GM23338 (cell line): Measurements from ENCODE around the gene SLCO4A1. TPM values are rescaled to one million over a fixed set of nuclear protein-coding genes. Genes with fewer than 3 reads are reported as not detected.

ENCODE experiments used
- ATAC-seq: fragments of 200-7000 bp; cut with Tn5 transposase; 3 replicates; pipeline ENCODE4 v1.9.1; 2020
- DNase-seq: peaks from one replicate; pipeline ENCODE4 v3.0.0-alpha.2; 2015; ENCODE audit warnings: low spot score
- H2AFZ ChIP-seq: fragments of 200-600 bp; sonication (generic); 2 replicates; pipeline ENCODE4 v1.8.0; 2016; ENCODE audit warnings: antibody characterized with exemption, mild to moderate bottlenecking, moderate library complexity
- H3F3A ChIP-seq: fragments of 200-600 bp; sonication (generic); replicated peaks from 2 replicates; pipeline ENCODE4 v1.8.0; 2017; ENCODE audit warnings: antibody characterized with exemption, mixed run types, low read depth
- H3K27ac ChIP-seq: fragments of 200-600 bp; sonication (generic); 2 replicates; pipeline ENCODE4 v1.6.1; 2016; ENCODE audit warnings: low read depth
- H3K27me3 ChIP-seq: fragments of 200-600 bp; sonication (generic); 2 replicates; pipeline ENCODE4 v1.8.0; 2016; ENCODE audit warnings: mild to moderate bottlenecking, mixed run types, moderate library complexity; ENCODE audit not compliant: insufficient read depth
- H3K36me3 ChIP-seq: fragments of 200-600 bp; sonication (generic); 2 replicates; pipeline ENCODE4 v1.8.0; 2016; ENCODE audit warnings: mild to moderate bottlenecking; ENCODE audit not compliant: insufficient read depth
- H3K4me1 ChIP-seq: fragments of 200-600 bp; sonication (generic); 2 replicates; pipeline ENCODE4 v1.8.0; 2016; ENCODE audit warnings: mild to moderate bottlenecking, moderate library complexity; ENCODE audit not compliant: insufficient read depth
- H3K4me2 ChIP-seq: fragments of 200-600 bp; sonication (generic); 2 replicates; pipeline ENCODE4 v1.7.1; 2017; ENCODE audit warnings: mixed run types
- H3K4me3 ChIP-seq: fragments of 200-600 bp; sonication (generic); 2 replicates; pipeline ENCODE4 v1.6.1; 2016; ENCODE audit warnings: mixed run types
- H3K79me2 ChIP-seq: fragments of 200-600 bp; sonication (generic); replicated peaks from 2 replicates; pipeline ENCODE4 v1.8.0; 2017; ENCODE audit warnings: mild to moderate bottlenecking; ENCODE audit not compliant: insufficient read depth
- H3K9me2 ChIP-seq: fragments of 200-600 bp; sonication (generic); 2 replicates; pipeline ENCODE4 v1.8.0; 2017; ENCODE audit not compliant: insufficient read depth
- H4K20me1 ChIP-seq: fragments of 200-600 bp; sonication (generic); replicated peaks from 2 replicates; pipeline ENCODE4 v1.8.0; 2017; ENCODE audit warnings: mild to moderate bottlenecking; ENCODE audit not compliant: insufficient read depth
- H3K27ac Mint-ChIP-seq: 2 replicates; pipeline ENCODE4 v1.8.0; 2020; ENCODE audit warnings: inconsistent platforms, mild to moderate bottlenecking, moderate library complexity, mixed read lengths
- H3K27me3 Mint-ChIP-seq: 3 replicates; pipeline ENCODE4 v1.8.0; 2022; ENCODE audit warnings: low read depth, mild to moderate bottlenecking, moderate library complexity, mixed read lengths, inconsistent platforms; ENCODE audit not compliant: insufficient read depth, poor library complexity
- H3K36me3 Mint-ChIP-seq: 3 replicates; pipeline ENCODE4 v1.8.0; 2021; ENCODE audit warnings: low read depth, mild to moderate bottlenecking, inconsistent platforms, moderate library complexity, mixed read lengths
- H3K4me1 Mint-ChIP-seq: 3 replicates; pipeline ENCODE4 v1.8.0; 2020; ENCODE audit warnings: mild to moderate bottlenecking, inconsistent platforms, mixed read lengths
- H3K4me3 Mint-ChIP-seq: 3 replicates; pipeline ENCODE4 v1.8.0; 2021; ENCODE audit warnings: moderate library complexity, mild to moderate bottlenecking, inconsistent platforms, mixed read lengths
- H3K9me3 Mint-ChIP-seq: 3 replicates; pipeline ENCODE4 v1.8.0; 2020; ENCODE audit warnings: moderate library complexity, mild to moderate bottlenecking, inconsistent platforms, mixed read lengths
- CREB1 ChIP-seq: fragments of 250-450 bp; sonication (Bioruptor Pico); IDR thresholded peaks from 2 replicates; pipeline ENCODE4 v1.5.0; 2020; ENCODE audit warnings: low read depth, mild to moderate bottlenecking, moderate library complexity
- CTCF ChIP-seq, 2 experiments: fragments of 200-600 bp in 1 of 2; sonication (generic) in 1 of 2; conservative IDR thresholded peaks; 2 replicates each; pipeline versions ENCODE4 v1.5.1 to v1.6.1; 2016 to 2017; ENCODE audit warnings: antibody characterized with exemption in 2 of 2, low read depth in 2 of 2, mild to moderate bottlenecking in 2 of 2, moderate library complexity in 1 of 2
- EZH2 ChIP-seq: fragments of 200-600 bp; sonication (generic); IDR thresholded peaks from one replicate; pipeline ENCODE4 v1.8.0; 2017; ENCODE audit warnings: antibody characterized with exemption, mild to moderate bottlenecking, low read depth; ENCODE audit not compliant: unreplicated experiment
- EZH2phosphoT487 ChIP-seq: fragments of 200-600 bp; sonication (generic); IDR thresholded peaks from one replicate; pipeline ENCODE4 v1.8.1; 2018; ENCODE audit warnings: antibody characterized with exemption; ENCODE audit not compliant: unreplicated experiment
- JUNB ChIP-seq: IDR thresholded peaks from one replicate; pipeline ENCODE4 v1.6.1; 2016; ENCODE audit warnings: antibody characterized with exemption; ENCODE audit not compliant: unreplicated experiment
- NANOG ChIP-seq: IDR thresholded peaks from 2 replicates; pipeline ENCODE4 v1.6.1; 2016; ENCODE audit warnings: antibody characterized with exemption, borderline replicate concordance
- POLR2AphosphoS5 ChIP-seq: IDR thresholded peaks from 2 replicates; pipeline ENCODE4 v1.6.1; 2016; ENCODE audit warnings: antibody characterized with exemption, low read depth
- STAT1 ChIP-seq: IDR thresholded peaks from one replicate; pipeline ENCODE4 v1.6.1; 2016; ENCODE audit warnings: antibody characterized with exemption; ENCODE audit not compliant: unreplicated experiment
- ZNF114 ChIP-seq: fragments of 250-450 bp; sonication (Bioruptor Pico); IDR thresholded peaks from 2 replicates; pipeline ENCODE4 v1.5.0; 2020; ENCODE audit warnings: mild to moderate bottlenecking, moderate library complexity
- ZNF331 ChIP-seq: fragments of 250-450 bp; sonication (Bioruptor Pico); IDR thresholded peaks from 2 replicates; pipeline ENCODE4 v1.5.0; 2020; ENCODE audit warnings: low read depth, mild to moderate bottlenecking, moderate library complexity
- ZNF462 ChIP-seq: fragments of 250-450 bp; sonication (Bioruptor Pico); IDR thresholded peaks from 2 replicates; pipeline ENCODE4 v1.5.0; 2020; ENCODE audit warnings: mild to moderate bottlenecking, moderate library complexity
- polyA plus RNA-seq: library from polyadenylated mRNA; unstranded; fragments of >200 nt; fragmentation: Nextera tagmentation; extraction: Ambion mirVana; gene quantifications from 2 replicates; pipeline ENCODE4 v1.2.1, GENCODE V29; 2016
- total RNA-seq: library from RNA; depleted of rRNA; stranded (reverse); fragments of >200 nt; shearing (Covaris generic); gene quantifications from 2 replicates; pipeline ENCODE4 v1.2.3, GENCODE V29; 2014
- TF ChIP-seq, protein P1 (sequence below): IDR thresholded peaks from 2 replicates; pipeline ENCODE4 v1.6.1; 2016; ENCODE audit warnings: antibody characterized with exemption
- TF ChIP-seq, protein P2 (sequence below): IDR thresholded peaks from one replicate; pipeline ENCODE4 v1.6.1; 2018; ENCODE audit warnings: antibody characterized with exemption; ENCODE audit not compliant: unreplicated experiment

SLCO4A1 gene
- total and polyA plus RNA-seq, 2 experiments from 2014 or later = 28.5 to 41.6 TPM

- no peak for DNase-seq
These were observed 51.2 kb downstream of the SLCO4A1 start for GRCh38 chr20:62693524-62693922.

More at GRCh38 chr20:62693524-62693922, 51.2 kb downstream of the SLCO4A1 start:
- Histone ChIP-seq H3K27ac (no peak overlapping the region), H3K4me1 (no peaks in the 10 kb centered on the region), H3K9me2 (no peaks in the 10 kb centered on the region), H3K36me3 (no peaks in the 10 kb centered on the region), H3K27me3 (no peaks in the 10 kb centered on the region), H3K4me2 (no peak overlapping the region), H3K4me3 (no peak overlapping the region), H3K79me2 (no peaks in the 10 kb centered on the region), H2AFZ (no peak overlapping the region), H3F3A (no peaks in the 10 kb centered on the region), H4K20me1 (no peaks in the 10 kb centered on the region)
- Mint-ChIP-seq H3K36me3 (no peaks in the 10 kb centered on the region), H3K27ac (no peak overlapping the region), H3K4me3 (no peak overlapping the region), H3K9me3 (no peaks in the 10 kb centered on the region), H3K4me1 (peaks cover 3% of the 10 kb centered on the region; the same call in 1 of the 3 replicates), H3K27me3 (peaks cover 13% of the 10 kb centered on the region)
- no peak for TF ChIP-seq ZNF114 (CRISPR knock-in tag)
- TF ChIP-seq ZNF462 (CRISPR knock-in tag) = no peak
- TF ChIP-seq EZH2phosphoT487 = no peak
- no peak for TF ChIP-seq ZNF331 (CRISPR knock-in tag)
- TF ChIP-seq CREB1 (CRISPR knock-in tag) = no peak
- TF ChIP-seq, protein P1, sequence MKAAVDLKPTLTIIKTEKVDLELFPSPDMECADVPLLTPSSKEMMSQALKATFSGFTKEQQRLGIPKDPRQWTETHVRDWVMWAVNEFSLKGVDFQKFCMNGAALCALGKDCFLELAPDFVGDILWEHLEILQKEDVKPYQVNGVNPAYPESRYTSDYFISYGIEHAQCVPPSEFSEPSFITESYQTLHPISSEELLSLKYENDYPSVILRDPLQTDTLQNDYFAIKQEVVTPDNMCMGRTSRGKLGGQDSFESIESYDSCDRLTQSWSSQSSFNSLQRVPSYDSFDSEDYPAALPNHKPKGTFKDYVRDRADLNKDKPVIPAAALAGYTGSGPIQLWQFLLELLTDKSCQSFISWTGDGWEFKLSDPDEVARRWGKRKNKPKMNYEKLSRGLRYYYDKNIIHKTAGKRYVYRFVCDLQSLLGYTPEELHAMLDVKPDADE = no peak
- no peak for TF ChIP-seq STAT1
- TF ChIP-seq, protein P2, sequence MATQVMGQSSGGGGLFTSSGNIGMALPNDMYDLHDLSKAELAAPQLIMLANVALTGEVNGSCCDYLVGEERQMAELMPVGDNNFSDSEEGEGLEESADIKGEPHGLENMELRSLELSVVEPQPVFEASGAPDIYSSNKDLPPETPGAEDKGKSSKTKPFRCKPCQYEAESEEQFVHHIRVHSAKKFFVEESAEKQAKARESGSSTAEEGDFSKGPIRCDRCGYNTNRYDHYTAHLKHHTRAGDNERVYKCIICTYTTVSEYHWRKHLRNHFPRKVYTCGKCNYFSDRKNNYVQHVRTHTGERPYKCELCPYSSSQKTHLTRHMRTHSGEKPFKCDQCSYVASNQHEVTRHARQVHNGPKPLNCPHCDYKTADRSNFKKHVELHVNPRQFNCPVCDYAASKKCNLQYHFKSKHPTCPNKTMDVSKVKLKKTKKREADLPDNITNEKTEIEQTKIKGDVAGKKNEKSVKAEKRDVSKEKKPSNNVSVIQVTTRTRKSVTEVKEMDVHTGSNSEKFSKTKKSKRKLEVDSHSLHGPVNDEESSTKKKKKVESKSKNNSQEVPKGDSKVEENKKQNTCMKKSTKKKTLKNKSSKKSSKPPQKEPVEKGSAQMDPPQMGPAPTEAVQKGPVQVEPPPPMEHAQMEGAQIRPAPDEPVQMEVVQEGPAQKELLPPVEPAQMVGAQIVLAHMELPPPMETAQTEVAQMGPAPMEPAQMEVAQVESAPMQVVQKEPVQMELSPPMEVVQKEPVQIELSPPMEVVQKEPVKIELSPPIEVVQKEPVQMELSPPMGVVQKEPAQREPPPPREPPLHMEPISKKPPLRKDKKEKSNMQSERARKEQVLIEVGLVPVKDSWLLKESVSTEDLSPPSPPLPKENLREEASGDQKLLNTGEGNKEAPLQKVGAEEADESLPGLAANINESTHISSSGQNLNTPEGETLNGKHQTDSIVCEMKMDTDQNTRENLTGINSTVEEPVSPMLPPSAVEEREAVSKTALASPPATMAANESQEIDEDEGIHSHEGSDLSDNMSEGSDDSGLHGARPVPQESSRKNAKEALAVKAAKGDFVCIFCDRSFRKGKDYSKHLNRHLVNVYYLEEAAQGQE = no peak
- no peak for TF ChIP-seq POLR2AphosphoS5
- TF ChIP-seq EZH2 = no peak
- TF ChIP-seq NANOG = no peak
- no peak for TF ChIP-seq CTCF (conservative IDR thresholded peaks at IDR 0.05; ENCODE audit: low read depth in 2 of 2)
- no peak for TF ChIP-seq JUNB
- ATAC-seq = no peak
